Fibroblast of villous mesenchyme (primary cell): Measurements from ENCODE around the gene ALKBH4. TPM values are rescaled to one million over a fixed set of nuclear protein-coding genes. Genes with fewer than 3 reads are reported as not detected.

ENCODE experiments used
- DNase-seq: peaks from one replicate; pipeline ENCODE4 v3.0.0-alpha.2; 2010; ENCODE audit warnings: low read depth
- H3K4me3 ChIP-seq: 2 replicates; pipeline ENCODE4 v1.5.1; 2011; ENCODE audit warnings: low read depth, mild to moderate bottlenecking, low read length
- total RNA-seq: library from RNA; depleted of rRNA; stranded (reverse); fragments of >200 nt; gene quantifications from 2 replicates; pipeline ENCODE4 v1.2.3, GENCODE V29; 2012
- TF ChIP-seq, protein P1 (sequence below): IDR thresholded peaks from 2 replicates; pipeline ENCODE4 v1.5.1; 2012; ENCODE audit warnings: low read depth, mild to moderate bottlenecking, low read length; ENCODE audit not compliant: insufficient read depth

The ALKBH4 gene
- total RNA-seq, 1 donor = 10.8 TPM

DNA sequence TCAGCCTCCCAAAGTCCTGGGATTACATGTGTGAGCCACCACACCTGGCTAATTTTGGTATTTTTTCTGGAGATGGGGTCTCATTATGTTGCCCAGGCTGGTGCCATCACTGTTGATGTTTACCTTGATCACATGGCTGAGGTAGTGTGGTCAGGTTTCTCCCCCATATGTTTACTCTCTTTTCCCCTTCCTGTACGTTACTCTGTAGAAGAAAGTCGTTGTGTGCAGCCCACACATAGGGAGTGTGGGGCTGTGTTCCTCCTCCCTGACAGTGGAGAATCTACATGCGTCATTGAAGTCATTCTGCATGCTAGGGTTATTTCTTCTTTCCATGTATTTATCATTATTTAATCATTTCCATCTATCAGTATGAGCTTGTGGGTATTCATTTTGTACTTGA, 47.6 kb downstream of the ALKBH4 start:
- H3K4me3 ChIP-seq = no peak overlapping the region
- TF ChIP-seq, protein P1, sequence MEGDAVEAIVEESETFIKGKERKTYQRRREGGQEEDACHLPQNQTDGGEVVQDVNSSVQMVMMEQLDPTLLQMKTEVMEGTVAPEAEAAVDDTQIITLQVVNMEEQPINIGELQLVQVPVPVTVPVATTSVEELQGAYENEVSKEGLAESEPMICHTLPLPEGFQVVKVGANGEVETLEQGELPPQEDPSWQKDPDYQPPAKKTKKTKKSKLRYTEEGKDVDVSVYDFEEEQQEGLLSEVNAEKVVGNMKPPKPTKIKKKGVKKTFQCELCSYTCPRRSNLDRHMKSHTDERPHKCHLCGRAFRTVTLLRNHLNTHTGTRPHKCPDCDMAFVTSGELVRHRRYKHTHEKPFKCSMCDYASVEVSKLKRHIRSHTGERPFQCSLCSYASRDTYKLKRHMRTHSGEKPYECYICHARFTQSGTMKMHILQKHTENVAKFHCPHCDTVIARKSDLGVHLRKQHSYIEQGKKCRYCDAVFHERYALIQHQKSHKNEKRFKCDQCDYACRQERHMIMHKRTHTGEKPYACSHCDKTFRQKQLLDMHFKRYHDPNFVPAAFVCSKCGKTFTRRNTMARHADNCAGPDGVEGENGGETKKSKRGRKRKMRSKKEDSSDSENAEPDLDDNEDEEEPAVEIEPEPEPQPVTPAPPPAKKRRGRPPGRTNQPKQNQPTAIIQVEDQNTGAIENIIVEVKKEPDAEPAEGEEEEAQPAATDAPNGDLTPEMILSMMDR = no peak
- no peak for DNase-seq

- TF ChIP-seq, protein P1 = no peak
- H3K4me3 ChIP-seq = no peak overlapping the region
- no peak for DNase-seq
These were observed 48.3 kb downstream of the ALKBH4 start for GRCh38 chr7:102416406-102416805.

GRCh38 chr7:102415685-102416225, 48.9 kb downstream of the ALKBH4 start:
- no peak for DNase-seq
- TF ChIP-seq, protein P1 = no peak
- no peak overlapping the region for H3K4me3 ChIP-seq

GRCh38 chr7:102413611-102414010, 51.1 kb downstream of the ALKBH4 start:
- DNase-seq = no peak
- TF ChIP-seq, protein P1 = no peak
- H3K4me3 ChIP-seq = no peak overlapping the region

DNA sequence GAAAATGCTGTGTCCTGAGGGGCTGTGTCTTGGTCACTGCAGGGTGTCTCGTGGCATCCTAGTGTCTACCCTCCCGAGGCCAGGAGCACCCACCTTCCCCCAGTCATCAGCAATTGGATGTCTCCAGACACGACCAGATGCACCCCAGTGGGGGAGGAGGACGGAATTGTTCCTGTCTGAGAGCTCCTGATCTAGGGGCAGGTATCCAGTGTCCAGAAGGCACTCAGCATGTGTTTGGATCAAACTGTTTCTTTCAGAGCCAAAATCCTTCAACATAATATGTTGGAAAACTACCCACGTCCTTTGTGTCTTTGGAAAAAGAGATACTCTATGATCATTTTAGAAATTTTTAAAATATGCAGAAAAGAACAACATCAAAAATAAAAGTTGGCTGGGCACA, 51.6 kb downstream of the ALKBH4 start:
- H3K4me3 ChIP-seq = no peak overlapping the region
- DNase-seq = no peak
- TF ChIP-seq, protein P1 = no peak

DNA sequence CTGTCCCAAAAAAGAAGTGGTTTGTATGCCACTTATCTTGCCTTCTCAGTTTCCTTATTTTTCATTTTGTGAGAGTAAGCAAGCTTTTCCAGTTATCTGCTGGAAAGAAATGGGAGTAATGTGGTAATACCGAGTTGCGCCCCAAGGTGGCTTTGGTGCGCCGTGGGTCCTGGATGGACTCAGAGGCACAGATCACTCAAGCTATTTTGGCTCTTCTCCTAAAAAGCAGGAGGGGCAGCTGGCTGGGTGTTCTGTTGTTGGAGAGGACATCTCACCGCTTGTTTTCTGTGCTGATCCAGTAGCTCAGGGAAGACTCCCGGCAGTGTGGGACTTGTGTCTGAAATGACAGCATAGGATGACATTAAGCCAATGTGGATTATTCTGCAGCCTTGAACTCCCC, 52.1 kb downstream of the ALKBH4 start:
- TF ChIP-seq, protein P1 = peak; percentile 53
- peak; percentile 30 for DNase-seq

GRCh38 chr7:102410918-102411317, 53.7 kb downstream of the ALKBH4 start:
- TF ChIP-seq, protein P1 = no peak
- DNase-seq = no peak
- H3K4me3 ChIP-seq = no peak overlapping the region

More for the DNA sequence above, 52.1 kb downstream of the ALKBH4 start:
- H3K4me3 ChIP-seq = no peak overlapping the region
